H9 (cell line): ENCODE data around the gene TMEM60. TPM values are rescaled to one million over a fixed set of nuclear protein-coding genes. Genes with fewer than 3 reads are reported as not detected.
A peak's percentile ranks its signal among the peaks of the same experiment; 100 is the strongest.

Experiments
- DNase-seq: peaks from one replicate; pipeline ENCODE4 v3.0.0-alpha.2; 2017
- H2AFZ ChIP-seq: one replicate; pipeline ENCODE4 v1.6.1; 2013; ENCODE audit warnings: mild to moderate bottlenecking, low read length, control low read depth, moderate library complexity
- H2AK5ac ChIP-seq: 2 replicates; pipeline ENCODE4 v1.6.1; 2013; ENCODE audit warnings: low read length, control low read depth, mixed read lengths; ENCODE audit not compliant: insufficient read length
- H2BK120ac ChIP-seq: one replicate; pipeline ENCODE4 v1.6.1; 2013; ENCODE audit warnings: low read depth, mild to moderate bottlenecking, low read length, control low read depth, inconsistent platforms; ENCODE audit not compliant: poor library complexity, severe bottlenecking
- H2BK12ac ChIP-seq: 2 replicates; pipeline ENCODE4 v1.6.1; 2013; ENCODE audit warnings: low read length, control low read depth, mixed read lengths, low read depth; ENCODE audit not compliant: insufficient read length
- H2BK15ac ChIP-seq: 2 replicates; pipeline ENCODE4 v1.6.1; 2013; ENCODE audit warnings: low read depth, low read length, control low read depth
- H2BK20ac ChIP-seq: one replicate; pipeline ENCODE4 v1.6.1; 2013; ENCODE audit warnings: low read depth, mild to moderate bottlenecking, low read length, control low read depth, inconsistent platforms; ENCODE audit not compliant: poor library complexity, severe bottlenecking
- H2BK5ac ChIP-seq: 2 replicates; pipeline ENCODE4 v1.6.1; 2013; ENCODE audit warnings: low read length, control low read depth, mixed read lengths; ENCODE audit not compliant: insufficient read length
- H3K14ac ChIP-seq: 2 replicates; pipeline ENCODE4 v1.6.1; 2013; ENCODE audit warnings: low read length, control low read depth; ENCODE audit not compliant: insufficient read depth
- H3K18ac ChIP-seq: 2 replicates; pipeline ENCODE4 v1.6.1; 2013; ENCODE audit warnings: low read depth, mild to moderate bottlenecking, mixed read lengths, low read length, control low read depth; ENCODE audit not compliant: insufficient read length
- H3K23ac ChIP-seq: 2 replicates; pipeline ENCODE4 v1.6.1; 2013; ENCODE audit warnings: low read length, control low read depth, mixed read lengths, low read depth; ENCODE audit not compliant: insufficient read length
- H3K23me2 ChIP-seq: 2 replicates; pipeline ENCODE4 v1.6.1; 2013; ENCODE audit warnings: low read depth, mild to moderate bottlenecking, mixed read lengths, low read length, control low read depth; ENCODE audit not compliant: insufficient read length, poor library complexity, severe bottlenecking
- H3K27ac ChIP-seq: 2 replicates; pipeline ENCODE4 v1.5.1; 2013; ENCODE audit warnings: low read length, control low read depth, mixed read lengths, low read depth; ENCODE audit not compliant: insufficient read length
- H3K27me3 ChIP-seq: 2 replicates; pipeline ENCODE4 v1.6.1; 2013; ENCODE audit warnings: low read length, control low read depth, inconsistent platforms; ENCODE audit not compliant: insufficient read depth
- H3K4ac ChIP-seq: 2 replicates; pipeline ENCODE4 v1.6.1; 2013; ENCODE audit warnings: low read depth, mild to moderate bottlenecking, control low read depth, inconsistent platforms, low read length, moderate library complexity
- H3K4me1 ChIP-seq: 2 replicates; pipeline ENCODE4 v1.6.1; 2013; ENCODE audit warnings: low read length, control low read depth, inconsistent platforms; ENCODE audit not compliant: insufficient read depth
- H3K4me2 ChIP-seq: 2 replicates; pipeline ENCODE4 v1.6.1; 2013; ENCODE audit warnings: low read length, control low read depth, mixed read lengths; ENCODE audit not compliant: insufficient read length, insufficient read depth
- H3K56ac ChIP-seq: 2 replicates; pipeline ENCODE4 v1.6.1; 2013; ENCODE audit warnings: low read depth, mild to moderate bottlenecking, mixed read lengths, low read length, control low read depth; ENCODE audit not compliant: insufficient read length
- H3K79me1 ChIP-seq: 2 replicates; pipeline ENCODE4 v1.6.1; 2013; ENCODE audit warnings: low read depth, mild to moderate bottlenecking, moderate library complexity, low read length, control low read depth, inconsistent platforms; ENCODE audit not compliant: insufficient read depth, poor library complexity, severe bottlenecking
- H3K79me2 ChIP-seq: 2 replicates; pipeline ENCODE4 v1.6.1; 2013; ENCODE audit warnings: low read length, control low read depth, inconsistent platforms; ENCODE audit not compliant: insufficient read depth
- H3K9ac ChIP-seq: 2 replicates; pipeline ENCODE4 v1.6.1; 2013; ENCODE audit warnings: low read length, control low read depth, mixed read lengths; ENCODE audit not compliant: insufficient read length; ENCODE audit errors: extremely low read depth
- H3K9me3 ChIP-seq: one replicate; pipeline ENCODE4 v1.6.1; 2013; ENCODE audit warnings: low read depth, low read length, inconsistent platforms; ENCODE audit not compliant: control insufficient read depth
- H3T11ph ChIP-seq: one replicate; pipeline ENCODE4 v1.6.1; 2013; ENCODE audit warnings: mild to moderate bottlenecking, low read length, control low read depth, inconsistent platforms
- H4K20me1 ChIP-seq: one replicate; pipeline ENCODE4 v1.6.1; 2013; ENCODE audit not compliant: control insufficient read depth, insufficient read length, insufficient read depth
- H4K5ac ChIP-seq: 2 replicates; pipeline ENCODE4 v1.6.1; 2013; ENCODE audit warnings: low read depth, mild to moderate bottlenecking, mixed read lengths, low read length, control low read depth; ENCODE audit not compliant: insufficient read length
- H4K8ac ChIP-seq: replicated peaks from 2 replicates; pipeline ENCODE4 v1.6.1; 2013; ENCODE audit warnings: low read length, control low read depth, mixed read lengths, low read depth; ENCODE audit not compliant: insufficient read length
- H4K91ac ChIP-seq: 2 replicates; pipeline ENCODE4 v1.6.1; 2013; ENCODE audit warnings: low read depth, mild to moderate bottlenecking, moderate library complexity, mixed read lengths, low read length, control low read depth; ENCODE audit not compliant: insufficient read length
- H3K27ac Mint-ChIP-seq, 3 experiments: 2 replicates in 2 of 3; 3 replicates in 1 of 3; pipeline ENCODE4 v1.8.0; 2020 to 2021; ENCODE audit warnings: mixed read lengths in 3 of 3, mild to moderate bottlenecking in 1 of 3, moderate library complexity in 1 of 3
- H3K27me3 Mint-ChIP-seq: 2 replicates; pipeline ENCODE4 v1.8.0; 2021; ENCODE audit warnings: low read depth, mild to moderate bottlenecking, moderate library complexity, mixed read lengths
- H3K36me3 Mint-ChIP-seq, 3 experiments: 2 replicates in 2 of 3; 3 replicates in 1 of 3; pipeline ENCODE4 v1.8.0; 2020 to 2021; ENCODE audit warnings: low read depth in 3 of 3, mixed read lengths in 3 of 3; ENCODE audit not compliant: insufficient read depth in 1 of 3
- H3K4me1 Mint-ChIP-seq, 2 experiments: 2 replicates each; pipeline ENCODE4 v1.8.0; 2020; ENCODE audit warnings: mixed read lengths in 2 of 2
- H3K4me3 Mint-ChIP-seq, 2 experiments: 2 replicates in 1 of 2; 3 replicates in 1 of 2; pipeline ENCODE4 v1.8.0; 2020 to 2021; ENCODE audit warnings: mild to moderate bottlenecking in 2 of 2, mixed read lengths in 2 of 2, moderate library complexity in 1 of 2
- H3K9me3 Mint-ChIP-seq, 2 experiments: 2 replicates in 1 of 2; 3 replicates in 1 of 2; pipeline ENCODE4 v1.8.0; 2020; ENCODE audit warnings: mild to moderate bottlenecking in 2 of 2, mixed read lengths in 2 of 2, moderate library complexity in 1 of 2
- WGBS: extraction: QIAGEN DNeasy Blood & Tissue Kit; methylation state at CpG from one replicate; pipeline ENCODE4 v1.1.7; 2013; ENCODE audit warnings: missing lambda C conversion rate, low lambda C conversion rate, mixed read lengths; ENCODE audit not compliant: insufficient read length; ENCODE audit errors: extremely low coverage; 5-methylcytosine and 5-hydroxymethylcytosine counted together
- long read RNA-seq: library from polyadenylated mRNA; unstranded; transcript quantifications from one replicate; pipeline ENCODE4 v2.0.0, GENCODE V29; 2020
- total RNA-seq: library from RNA; stranded (reverse); gene quantifications from 2 replicates; pipeline ENCODE4 v1.2.1, GENCODE V29; 2021
- TF ChIP-seq, protein P1 (sequence below): fragments of 200-600 bp; sonication (generic); conservative IDR thresholded peaks from 3 replicates; pipeline ENCODE4 v1.8.0; 2021; ENCODE audit warnings: antibody characterized with exemption, mild to moderate bottlenecking

Gene TMEM60
- 14.3 and 14.4 TPM in 2 replicates for total RNA-seq
- long read RNA-seq, transcript TMEM60-201 (2 exons, 1,023 nt) = major isoform, 23 of 26 reads
- long read RNA-seq, partial matches to known transcripts = 0 of 26 reads
- long read RNA-seq, other reads (novel, unspliced or antisense) = 3 of 26 reads

GRCh38 chr7:77798394-77799077 lies at the start of gene TMEM60, which contains the start of gene PHTF2:
TSS of gene TMEM60 (minus strand) at chr7:77798434. CDS start at chr7:77794373, 4,061 bp downstream.
TSS of gene PHTF2 (plus strand) at chr7:77798773.
- no peak within 1 kb of the TSS for H2AFZ ChIP-seq
- no peak within 1 kb of the TSS for H3K56ac ChIP-seq
- H4K5ac ChIP-seq = no peak within 1 kb of the TSS
- Mint-ChIP-seq H3K4me1 (peaks cover 25 to 26% of the 10 kb centered on the region in 2 experiments), H3K36me3 (peaks cover 5 to 14% (median 10%) of the 10 kb centered on the region in 3 experiments; a peak in 6 of 7 replicates), H3K27ac (peak within 1 kb of the TSS; percentile 97 to 98 (median 98)), H3K4me3 (peak within 1 kb of the TSS; percentile 93 to 95), H3K27me3 (no peaks in the 10 kb centered on the region), H3K9me3 (no peaks in the 10 kb centered on the region)
- DNase-seq = peak; percentile 99
- no peak within 1 kb of the TSS for H4K8ac ChIP-seq
- H3K14ac ChIP-seq = peak within 1 kb of the TSS; percentile 74; the same call in 1 of the 2 replicates
- H3T11ph ChIP-seq = no peak within 1 kb of the TSS
- no peak within 1 kb of the TSS for H3K4ac ChIP-seq
- TF ChIP-seq, protein P1, sequence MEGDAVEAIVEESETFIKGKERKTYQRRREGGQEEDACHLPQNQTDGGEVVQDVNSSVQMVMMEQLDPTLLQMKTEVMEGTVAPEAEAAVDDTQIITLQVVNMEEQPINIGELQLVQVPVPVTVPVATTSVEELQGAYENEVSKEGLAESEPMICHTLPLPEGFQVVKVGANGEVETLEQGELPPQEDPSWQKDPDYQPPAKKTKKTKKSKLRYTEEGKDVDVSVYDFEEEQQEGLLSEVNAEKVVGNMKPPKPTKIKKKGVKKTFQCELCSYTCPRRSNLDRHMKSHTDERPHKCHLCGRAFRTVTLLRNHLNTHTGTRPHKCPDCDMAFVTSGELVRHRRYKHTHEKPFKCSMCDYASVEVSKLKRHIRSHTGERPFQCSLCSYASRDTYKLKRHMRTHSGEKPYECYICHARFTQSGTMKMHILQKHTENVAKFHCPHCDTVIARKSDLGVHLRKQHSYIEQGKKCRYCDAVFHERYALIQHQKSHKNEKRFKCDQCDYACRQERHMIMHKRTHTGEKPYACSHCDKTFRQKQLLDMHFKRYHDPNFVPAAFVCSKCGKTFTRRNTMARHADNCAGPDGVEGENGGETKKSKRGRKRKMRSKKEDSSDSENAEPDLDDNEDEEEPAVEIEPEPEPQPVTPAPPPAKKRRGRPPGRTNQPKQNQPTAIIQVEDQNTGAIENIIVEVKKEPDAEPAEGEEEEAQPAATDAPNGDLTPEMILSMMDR = peak; percentile 65
- H3K27ac ChIP-seq = no peak within 1 kb of the TSS
- no peaks in the 10 kb centered on the region for H3K9me3 ChIP-seq
- no peak within 1 kb of the TSS for H2BK15ac ChIP-seq
- peak within 1 kb of the TSS; percentile 93 for H3K4me2 ChIP-seq
- H3K9ac ChIP-seq = peak within 1 kb of the TSS; percentile 80
- peak within 1 kb of the TSS; percentile 43 for H3K18ac ChIP-seq
- peaks cover 5% of the 10 kb centered on the region for H3K23me2 ChIP-seq
- no peak within 1 kb of the TSS for H2BK5ac ChIP-seq
- H3K4me1 ChIP-seq = no peaks in the 10 kb centered on the region
- H3K79me2 ChIP-seq = peaks cover 9% of the 10 kb centered on the region; the same call in 1 of the 2 replicates
- H2BK12ac ChIP-seq = no peak within 1 kb of the TSS
- no peak within 1 kb of the TSS for H2BK120ac ChIP-seq
- no peak within 1 kb of the TSS for H4K91ac ChIP-seq
- no peak within 1 kb of the TSS for H2BK20ac ChIP-seq
- no peaks in the 10 kb centered on the region for H3K79me1 ChIP-seq
- no peaks in the 10 kb centered on the region for H3K27me3 ChIP-seq
- no peak within 1 kb of the TSS for H3K23ac ChIP-seq
- no peaks in the 10 kb centered on the region for H4K20me1 ChIP-seq
- no peak within 1 kb of the TSS for H2AK5ac ChIP-seq
- WGBS = no CpG with 5 or more reads among the region's 61 CpGs
